ENCODE results near the gene ITGB6.

The ITGB6 gene

DNA sequence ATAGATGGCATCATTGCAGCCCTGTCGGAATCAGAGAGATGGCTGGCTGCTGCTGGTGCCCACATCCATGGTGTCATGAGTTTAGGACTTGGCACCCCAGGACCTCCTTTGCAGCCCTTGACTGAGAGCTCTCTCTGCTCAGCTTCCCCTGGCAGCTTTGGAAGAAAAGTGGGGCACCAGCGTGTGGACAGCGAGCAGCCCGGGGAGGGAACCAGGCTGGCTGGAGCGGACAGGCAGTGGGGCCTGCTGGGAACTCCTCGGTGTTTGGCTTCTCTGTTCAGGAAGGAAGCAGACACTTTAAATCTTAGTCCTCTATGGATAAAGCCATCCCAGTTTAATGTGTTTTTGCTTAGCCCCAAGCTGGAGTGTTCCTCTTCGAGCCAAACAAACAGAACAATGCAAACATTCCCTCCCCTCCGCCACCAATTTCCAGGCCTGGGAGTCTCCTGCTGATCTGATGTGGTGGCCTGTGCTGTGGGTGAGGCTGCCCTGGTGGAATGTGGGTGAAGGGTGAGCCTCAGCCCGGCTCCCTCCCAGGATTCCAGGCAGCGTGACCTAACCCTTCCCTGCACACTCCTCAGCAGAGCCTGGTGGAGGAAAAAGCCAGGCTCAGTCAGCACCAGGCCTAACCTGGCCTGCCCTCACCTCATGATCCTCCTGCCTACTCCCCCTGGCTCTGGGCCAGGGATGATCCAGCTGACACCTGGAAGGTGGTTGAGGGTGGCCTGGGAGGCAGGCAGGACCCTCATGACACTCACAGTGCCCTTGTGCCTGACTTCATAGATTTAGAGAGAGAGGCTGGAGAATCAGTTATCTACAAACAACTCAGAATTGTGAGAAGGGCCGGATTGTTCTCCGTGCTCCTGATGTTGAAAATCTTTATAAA, 21.6 kb upstream of the ITGB6 start:
- DNase-seq (ENCODE audit: low spot score) (peak; percentile 85), FAIRE-seq (peak; percentile 83)

DNA sequence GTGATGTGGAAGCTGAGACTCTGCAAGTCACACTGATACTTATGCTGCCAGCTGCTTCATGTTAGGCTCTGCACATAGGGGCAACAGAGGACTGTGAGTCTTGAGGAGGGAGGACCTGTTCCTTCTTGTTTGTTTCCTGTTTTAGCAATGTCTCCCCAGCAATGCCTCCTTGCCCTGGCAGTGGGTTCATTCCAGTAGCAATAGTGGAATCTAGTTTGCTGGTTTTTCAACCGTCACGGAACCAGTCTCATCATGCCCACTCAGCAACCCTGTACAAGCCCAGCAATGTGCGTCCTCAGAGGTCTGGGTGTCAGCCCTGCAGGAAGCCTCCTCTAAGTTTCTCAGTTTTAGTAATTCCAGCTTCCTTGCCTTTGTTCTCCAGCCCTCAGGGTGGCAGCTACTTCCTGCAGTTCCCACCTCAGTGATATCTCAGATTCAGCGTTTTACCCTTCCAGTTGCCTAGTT, 20.5 kb upstream of the ITGB6 start:
- FAIRE-seq = no peak
- no peak for DNase-seq (ENCODE audit: low spot score)

GRCh38 chr2:160220026-160220425, 20.0 kb upstream of the ITGB6 start:
- FAIRE-seq (no peak), DNase-seq (ENCODE audit: low spot score) (no peak)

- DNase-seq (ENCODE audit: low spot score) = peak; percentile 96
- peak; percentile 91 for FAIRE-seq
Observed at GRCh38 chr2:160214461-160215445, 14.7 kb upstream of the ITGB6 start.

- FAIRE-seq = no peak
- no peak for DNase-seq (ENCODE audit: low spot score)
Observed at GRCh38 chr2:160213511-160213910, 13.4 kb upstream of the ITGB6 start.

DNA sequence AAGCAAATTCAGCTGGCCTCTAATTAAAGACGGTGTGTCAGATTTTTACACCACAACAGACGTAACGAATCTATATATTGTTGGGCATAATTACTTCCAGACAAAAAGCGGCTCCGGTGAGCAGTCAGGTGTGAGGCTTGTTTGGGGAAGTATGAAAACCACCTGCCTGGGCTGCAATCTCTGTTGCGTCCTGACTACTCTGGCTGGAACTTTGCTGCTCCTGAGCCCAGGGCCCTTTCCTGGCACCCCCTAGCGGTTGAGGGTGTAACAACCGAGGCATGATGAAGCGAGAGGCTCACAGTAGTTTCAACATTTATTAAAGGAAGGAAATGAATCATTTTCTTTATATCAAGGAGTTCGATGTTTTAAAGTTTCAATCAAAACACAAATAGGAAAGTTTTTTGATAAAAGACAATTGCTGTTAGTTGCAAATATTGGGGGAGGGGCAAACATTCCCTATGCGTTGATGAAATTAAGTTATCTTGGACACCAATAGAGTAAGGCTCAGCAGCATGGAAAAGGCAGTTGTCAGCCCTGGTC, 10.6 kb upstream of the ITGB6 start:
- FAIRE-seq (peak; percentile 55), DNase-seq (ENCODE audit: low spot score) (peak; percentile 65)

DNA sequence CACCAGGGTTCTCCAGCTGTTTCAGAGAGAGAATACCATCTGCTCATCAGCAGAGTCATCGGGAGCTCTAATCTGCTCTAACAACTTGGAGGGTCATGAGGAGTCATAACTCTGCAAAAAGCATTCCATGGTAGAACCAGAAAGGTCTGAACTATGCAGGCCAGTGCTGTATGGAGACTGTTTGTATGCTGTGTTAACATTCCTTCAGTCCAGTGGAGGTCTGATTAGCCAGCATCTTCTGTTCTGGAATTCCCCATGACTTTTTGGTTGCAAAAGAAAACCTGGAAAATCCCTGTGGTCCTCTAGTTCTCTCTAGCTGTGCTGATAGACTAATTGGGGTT, 9.4 kb upstream of the ITGB6 start:
- FAIRE-seq (peak; percentile 87), DNase-seq (ENCODE audit: low spot score) (peak; percentile 97)

DNA sequence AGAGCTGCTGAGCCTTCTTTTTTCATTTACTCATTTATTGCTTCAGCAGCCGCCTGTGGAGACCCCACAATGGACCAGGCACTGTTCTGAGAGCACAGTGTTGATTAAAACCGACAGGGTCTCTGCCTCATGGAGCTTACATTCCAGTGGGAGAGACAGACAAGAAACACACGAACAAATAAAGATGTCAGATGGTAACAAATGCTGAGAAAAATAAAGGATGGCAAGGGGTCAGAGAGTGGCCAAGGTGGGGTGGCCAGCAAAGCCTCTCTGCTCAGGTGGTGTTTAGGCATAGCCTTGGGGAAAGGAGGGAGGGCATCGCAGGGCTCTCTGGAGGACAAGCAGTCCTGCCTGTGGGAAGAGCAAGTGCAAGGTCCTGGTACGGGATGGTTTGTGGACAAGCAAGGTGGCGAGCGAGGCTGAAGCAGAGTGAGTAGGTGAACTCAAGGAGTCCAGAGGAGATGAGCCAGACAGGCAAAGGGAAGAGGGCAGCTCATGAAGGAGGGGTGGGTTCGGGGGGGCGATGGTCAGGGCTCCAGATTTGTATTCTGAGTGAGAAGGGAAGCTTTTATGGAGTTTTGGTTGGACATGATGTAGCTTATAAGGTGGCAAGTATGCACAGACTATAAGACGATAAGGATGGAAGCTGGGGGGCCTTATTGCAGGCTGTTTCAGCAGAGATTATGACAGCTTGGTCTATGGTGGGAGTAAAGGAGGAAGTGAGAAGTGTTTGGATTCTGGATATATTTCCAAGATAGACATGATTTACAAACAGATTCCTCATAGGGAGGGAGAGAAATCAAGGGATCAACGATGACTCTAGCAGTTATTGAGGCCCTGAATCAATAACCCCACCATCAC, 8.8 kb upstream of the ITGB6 start:
- no peak for DNase-seq (ENCODE audit: low spot score)
- FAIRE-seq = no peak

GRCh38 chr2:160207804-160208654, 8.0 kb upstream of the ITGB6 start:
- peak; percentile 95 for FAIRE-seq
- DNase-seq (ENCODE audit: low spot score) = peak; percentile 98

- FAIRE-seq (no peak), DNase-seq (ENCODE audit: low spot score) (peak; percentile 26)
Observed at GRCh38 chr2:160207271-160207670, 7.2 kb upstream of the ITGB6 start.

DNA sequence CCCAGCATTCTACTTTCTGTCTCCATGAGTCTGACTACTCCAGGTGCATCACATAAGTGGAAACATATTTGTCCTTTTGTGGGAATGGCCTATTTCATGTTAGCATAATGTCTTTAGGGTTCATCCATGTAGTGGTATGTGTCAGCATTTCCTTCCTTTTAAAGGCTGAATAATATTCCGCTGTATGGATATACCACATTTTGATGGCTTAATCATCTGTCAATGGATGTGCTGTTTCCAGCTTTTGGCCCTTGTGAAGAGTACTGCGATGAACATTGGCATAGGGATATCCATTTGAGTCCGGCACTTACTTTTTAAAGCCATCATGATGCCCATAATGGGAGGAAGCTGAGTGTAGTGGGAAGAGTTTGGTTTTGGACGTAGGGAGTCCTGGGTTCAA, 6.4 kb upstream of the ITGB6 start:
- no peak for FAIRE-seq
- no peak for DNase-seq (ENCODE audit: low spot score)

DNA sequence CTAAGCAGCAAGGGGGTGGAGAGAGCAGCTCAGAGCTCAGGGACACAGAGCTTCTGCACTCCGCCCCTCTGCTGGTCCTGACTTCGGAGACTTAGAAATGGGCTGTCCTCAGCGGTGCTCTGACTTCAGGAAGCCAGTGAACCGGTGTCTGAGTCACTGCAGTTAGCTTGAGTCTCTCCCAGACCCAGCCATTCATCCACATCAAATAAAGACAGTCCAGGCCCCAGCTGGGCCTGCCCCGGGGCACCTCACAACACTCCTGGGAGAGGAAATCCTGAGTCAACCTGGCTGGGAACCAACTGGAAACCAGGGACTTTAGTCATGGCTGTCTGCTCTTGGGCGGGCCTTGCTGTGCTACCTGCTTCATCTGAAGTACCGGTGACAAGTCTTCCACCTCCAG, 5.4 kb upstream of the ITGB6 start:
- DNase-seq (ENCODE audit: low spot score) = peak; percentile 99
- peak; percentile 97 for FAIRE-seq

- DNase-seq (ENCODE audit: low spot score) (no peak), FAIRE-seq (no peak)
Observed at GRCh38 chr2:160203422-160203821, 3.4 kb upstream of the ITGB6 start.

DNA sequence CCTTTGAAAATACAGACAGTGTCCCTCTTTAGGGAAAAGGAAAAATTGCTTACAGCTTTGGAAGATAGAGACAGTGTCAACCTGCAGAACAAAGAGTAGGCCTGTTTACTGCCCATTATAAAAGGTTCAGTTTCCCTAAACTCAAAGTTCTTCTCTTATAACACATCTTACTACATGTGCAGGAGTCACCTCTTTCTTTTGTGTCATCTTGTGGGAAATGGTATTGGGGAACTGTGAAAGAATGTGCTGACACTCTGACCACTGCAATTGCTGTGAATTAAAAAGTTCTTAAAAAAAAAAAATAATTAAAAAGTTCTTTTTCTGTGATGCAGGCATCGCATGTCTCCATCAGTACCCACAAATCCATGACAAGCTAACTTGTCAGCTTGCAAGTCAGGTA, 2.9 kb upstream of the ITGB6 start:
- DNase-seq (ENCODE audit: low spot score) = no peak
- no peak for FAIRE-seq

GRCh38 chr2:160201849-160202539, 1.9 kb upstream of the ITGB6 start:
- DNase-seq (ENCODE audit: low spot score) (no peak), FAIRE-seq (no peak)

DNA sequence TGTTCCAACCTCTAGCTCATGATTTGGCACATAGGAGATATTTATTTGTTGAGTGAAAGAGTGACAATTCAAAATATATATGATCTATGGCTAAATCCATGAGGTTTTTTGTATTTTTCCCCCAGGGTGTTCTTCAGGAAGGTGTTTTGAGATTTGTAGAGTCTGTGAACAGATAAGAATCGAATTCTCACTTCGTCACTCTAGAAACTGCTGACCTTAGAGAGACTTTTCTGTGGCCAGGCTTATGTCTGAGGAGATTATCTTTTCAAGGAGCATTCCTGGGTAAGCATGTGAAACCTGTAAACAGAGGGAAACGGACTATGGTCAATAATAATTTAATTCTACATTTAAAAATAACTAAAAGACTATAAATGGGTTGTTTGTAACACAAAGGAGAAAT, 849 bp upstream of the ITGB6 start:
- FAIRE-seq = no peak
- DNase-seq (ENCODE audit: low spot score) = no peak

DNA sequence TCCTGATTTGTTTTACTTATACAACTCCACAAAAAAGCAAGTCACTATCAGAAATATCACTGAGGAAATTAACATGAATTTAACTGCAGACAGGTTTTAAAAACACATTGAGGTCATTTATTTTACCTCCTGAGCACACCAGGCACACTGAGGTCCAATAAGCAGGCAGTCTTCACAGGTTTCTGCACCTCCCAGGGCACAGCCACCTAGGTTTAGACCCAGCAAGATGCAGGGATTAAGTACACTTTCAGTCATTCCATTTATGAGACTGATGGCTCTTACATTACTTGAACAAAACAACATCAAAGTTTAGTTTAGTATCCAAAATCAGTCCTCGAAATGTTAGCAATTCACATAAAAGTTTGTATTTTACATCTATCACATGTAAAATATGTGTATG, 1.0 kb downstream of the ITGB6 start:
- FAIRE-seq = no peak
- DNase-seq (ENCODE audit: low spot score) = no peak

DNA sequence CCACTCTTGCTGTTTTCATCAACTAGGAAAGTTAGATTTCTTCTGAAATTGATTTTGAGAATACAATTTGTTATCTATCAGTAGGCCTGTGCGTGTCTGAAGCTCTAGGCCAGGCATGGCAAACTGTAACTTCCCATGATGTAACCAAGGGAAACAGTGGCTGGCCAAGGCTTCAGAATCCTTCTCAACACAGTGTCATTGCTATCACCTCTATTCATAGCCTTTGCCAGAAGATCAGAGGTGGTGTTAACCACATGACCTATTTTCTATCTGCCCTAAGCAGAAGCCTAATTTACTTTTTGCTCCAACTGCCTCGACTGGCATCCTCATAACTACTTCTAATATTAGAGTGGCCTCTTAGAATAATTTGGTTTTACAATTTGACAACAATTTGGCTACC, 2.5 kb downstream of the ITGB6 start:
- no peak for FAIRE-seq
- DNase-seq (ENCODE audit: low spot score) = no peak

GRCh38 chr2:160194946-160195345, 5.1 kb downstream of the ITGB6 start:
- FAIRE-seq = no peak
- peak; percentile 23 for DNase-seq (ENCODE audit: low spot score)

Data from RCC 7860 (cell line).